Suppressor macrophage treated with lipopolysaccharide for 4 hours (primary cell): ENCODE measurements around the gene POC1A.
A peak's percentile ranks its signal among the peaks of the same experiment; 100 is the strongest.

Experiments
- DNase-seq: peaks from one replicate; pipeline ENCODE4 v3.0.0-alpha.2; 2020

POC1A gene

DNA sequence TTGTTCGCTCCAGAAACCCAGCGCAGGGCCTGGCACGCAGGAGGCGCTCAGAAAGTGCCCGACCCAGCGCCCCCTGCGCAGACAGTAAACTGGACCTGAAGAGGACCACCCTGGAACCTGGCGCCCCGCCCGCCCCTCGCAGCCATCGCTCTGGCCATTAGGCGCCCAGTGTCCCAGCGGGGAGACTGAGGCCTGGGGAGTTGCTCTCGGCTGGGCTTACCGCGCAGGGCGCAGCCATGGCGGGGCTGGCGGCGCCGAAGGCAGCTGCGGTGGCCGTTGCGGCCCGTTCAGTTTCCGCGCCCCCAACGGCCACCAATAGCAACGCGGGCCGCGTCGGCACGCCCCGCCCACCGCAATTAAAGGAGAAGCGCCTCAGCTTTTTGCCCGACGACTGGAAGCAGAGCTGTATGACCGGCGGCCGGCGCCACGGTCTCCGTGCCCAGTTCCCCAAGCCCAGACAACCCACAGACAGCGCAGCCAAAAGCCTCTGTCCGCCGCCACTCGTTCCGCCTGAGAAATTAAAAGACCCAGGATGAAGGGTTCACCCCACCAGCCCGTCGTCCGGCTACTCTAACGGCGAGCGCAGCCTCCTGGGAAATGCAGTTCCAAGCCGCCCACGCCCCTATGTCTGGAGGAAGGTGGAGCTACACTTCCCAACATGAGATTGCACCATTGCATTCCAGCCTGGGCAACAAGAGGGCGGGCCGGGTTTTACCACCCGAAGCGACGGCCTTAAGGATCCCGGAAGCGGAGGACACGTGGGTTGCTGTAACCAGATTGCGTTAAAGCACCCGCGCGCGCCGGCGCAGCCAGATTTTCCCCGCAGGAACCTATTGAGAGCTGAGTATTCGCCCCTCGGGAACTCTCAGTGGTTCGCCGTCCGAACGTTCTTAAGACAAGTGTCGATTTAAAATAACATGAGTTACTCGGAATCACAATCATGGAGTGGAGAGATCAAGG, at the start of gene POC1A:
TSS of gene POC1A (minus strand) at position 289 of the 960 bp plus-strand sequence. CDS start at position 238, 51 bp downstream.
- DNase-seq, result peak; percentile 99

DNA sequence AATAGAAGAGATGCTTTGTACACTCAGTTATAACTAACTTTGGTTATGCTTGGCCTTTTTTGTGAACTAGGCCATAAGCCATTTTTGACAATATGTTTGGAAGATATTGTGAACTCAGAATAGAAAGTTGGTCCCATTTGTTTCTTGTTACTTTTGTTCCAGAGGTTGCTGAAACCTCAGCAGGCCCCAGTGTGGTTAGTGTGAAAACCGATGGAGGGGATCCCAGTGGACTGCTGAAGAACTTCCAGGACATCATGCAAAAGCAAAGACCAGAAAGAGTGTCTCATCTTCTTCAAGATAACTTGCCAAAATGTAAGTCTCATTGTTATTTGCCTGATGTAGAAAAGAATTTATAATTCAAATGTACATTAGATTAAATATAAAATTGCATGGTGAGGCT, 49.5 kb upstream of the POC1A start:
- no peak for DNase-seq

DNA sequence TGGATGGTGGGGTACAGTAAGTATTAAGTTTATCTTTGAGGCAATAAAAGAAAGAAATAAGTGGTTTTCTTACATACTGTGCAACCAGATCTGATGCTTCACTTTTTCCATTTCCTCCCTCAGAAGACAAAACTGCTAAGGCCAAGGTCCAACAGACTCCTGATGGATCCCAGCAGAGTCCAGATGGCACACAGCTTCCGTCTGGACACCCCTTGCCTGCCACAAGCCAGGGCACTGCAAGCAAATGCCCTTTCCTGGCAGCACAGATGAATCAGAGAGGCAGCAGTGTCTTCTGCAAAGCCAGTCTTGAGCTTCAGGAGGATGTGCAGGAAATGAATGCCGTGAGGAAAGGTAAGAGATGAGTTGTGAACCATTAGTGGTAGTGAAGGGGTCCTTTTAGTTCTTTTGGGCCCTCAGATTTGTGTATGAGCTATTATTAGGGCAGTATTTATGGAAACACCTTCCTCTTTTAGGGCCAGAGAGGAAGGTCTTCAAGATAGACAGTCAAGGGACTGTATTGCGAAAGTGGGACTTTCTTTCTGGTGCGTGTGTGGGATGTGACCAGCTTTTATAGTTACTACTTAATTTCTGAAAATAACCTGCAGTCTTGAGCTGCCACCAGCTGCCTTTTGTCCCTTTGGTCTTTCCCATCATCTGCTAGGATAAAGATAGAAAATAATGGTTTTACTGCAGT, 48.3 kb upstream of the POC1A start:
- peak; percentile 82 for DNase-seq

DNA sequence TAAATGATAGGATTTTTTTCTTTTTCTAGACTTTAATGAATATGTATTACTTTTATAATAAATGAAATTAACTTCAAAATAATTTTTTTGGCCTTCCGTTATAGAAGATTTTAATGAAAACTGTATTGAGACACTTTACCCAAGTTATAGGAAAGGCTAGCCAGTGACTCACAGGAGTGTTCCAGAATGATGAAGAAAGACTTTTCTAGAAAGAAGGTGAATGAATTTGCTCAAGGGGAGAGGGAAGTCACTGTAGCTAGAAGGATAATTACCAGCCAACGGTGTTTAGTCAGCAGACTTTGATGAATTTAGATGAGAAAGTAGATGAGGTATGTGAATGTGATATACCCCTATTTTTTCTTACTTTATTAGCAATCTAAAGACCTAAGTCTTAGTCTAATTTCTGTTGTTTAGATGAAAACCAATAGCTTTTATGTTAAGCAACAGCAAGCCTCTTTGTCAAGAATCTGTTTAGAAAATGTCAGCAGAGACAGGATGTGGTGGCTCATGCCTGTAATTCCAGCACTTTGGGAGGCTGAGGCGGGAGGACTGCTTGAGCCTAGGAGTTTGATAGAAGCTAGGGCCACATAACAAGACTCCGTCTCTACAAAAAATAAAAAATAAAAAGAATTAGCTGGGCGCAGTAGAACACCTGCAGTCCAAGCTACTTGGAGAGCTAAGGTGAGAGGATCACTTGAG, 46.9 kb upstream of the POC1A start:
- DNase-seq, result peak; percentile 56

DNA sequence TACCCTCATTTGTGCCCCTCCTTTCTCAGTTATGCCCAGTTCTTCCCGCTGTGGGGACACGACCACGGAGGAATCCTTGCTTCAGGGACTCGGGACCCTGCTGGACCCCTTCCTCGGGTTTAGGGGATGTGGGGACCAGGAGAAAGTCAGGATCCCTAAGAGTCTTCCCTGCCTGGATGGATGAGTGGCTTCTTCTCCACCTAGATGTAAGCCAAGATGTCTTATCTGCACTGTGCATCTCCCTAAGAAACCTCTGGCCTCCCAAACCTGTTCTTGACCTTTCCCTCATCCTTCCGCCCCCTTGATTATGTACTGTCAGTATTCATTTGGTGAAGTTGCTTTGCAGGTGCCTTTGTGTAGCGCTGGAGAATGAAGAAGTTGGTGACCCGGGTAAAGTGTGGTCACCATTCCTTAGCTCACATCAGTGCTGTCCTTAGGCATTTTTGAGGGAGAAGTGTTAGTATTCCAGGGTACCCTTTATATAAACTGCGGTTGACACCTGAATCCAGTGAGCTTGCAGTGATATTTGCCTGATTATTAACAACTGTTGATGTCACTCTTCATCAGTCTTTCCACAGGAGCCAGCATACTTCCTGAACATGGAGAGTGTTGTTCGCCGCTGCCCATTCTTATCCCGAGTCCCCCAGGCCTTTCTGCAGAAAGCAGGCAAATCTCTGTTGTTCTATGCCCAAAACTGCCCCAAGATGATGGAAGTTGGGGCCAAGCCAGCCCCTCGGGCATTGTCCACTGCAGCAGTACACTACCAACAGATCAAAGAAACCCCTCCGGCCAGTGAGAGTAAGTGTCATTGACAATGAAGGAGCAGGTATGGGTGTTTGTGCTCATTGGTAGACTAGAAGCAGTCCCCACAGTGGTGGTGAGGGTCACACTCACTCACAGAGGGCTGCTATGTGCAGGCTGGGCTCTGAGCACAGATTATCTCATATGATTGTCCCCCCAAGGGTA, 44.7 kb upstream of the POC1A start:
- DNase-seq, result no peak

DNA sequence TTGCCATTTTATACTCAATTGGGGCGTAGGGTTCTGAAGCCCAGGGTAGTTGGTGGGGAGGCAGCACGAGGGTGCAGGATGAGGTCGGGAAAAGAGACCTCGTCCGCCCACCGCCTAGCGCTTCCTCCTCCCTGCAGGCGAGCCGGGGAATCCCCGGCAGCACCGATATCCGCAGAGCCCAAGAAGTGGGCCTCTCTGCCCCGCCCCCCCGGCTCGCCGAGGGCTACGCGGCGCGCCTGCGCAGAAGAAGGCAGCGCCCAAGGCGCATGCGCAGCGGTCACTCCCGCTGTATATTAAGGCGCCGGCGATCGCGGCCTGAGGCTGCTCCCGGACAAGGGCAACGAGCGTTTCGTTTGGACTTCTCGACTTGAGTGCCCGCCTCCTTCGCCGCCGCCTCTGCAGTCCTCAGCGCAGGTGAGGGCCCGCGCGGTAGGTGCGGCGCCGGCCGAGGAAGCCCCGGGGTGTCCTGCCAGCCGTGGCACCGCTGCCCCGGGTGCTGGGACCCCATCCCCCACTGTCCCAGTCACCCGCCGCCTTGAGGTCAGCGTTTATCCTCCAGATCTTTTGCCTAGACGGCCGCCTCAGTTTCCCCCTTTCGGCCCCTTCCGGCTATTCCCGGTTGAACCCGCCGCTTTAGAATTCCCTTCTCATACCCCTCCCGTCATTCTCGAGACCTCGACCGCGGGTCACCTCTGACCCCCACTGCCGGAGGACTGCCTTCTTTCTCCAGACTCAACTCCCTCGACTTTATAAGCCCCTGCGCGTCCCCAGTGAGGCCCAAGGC, 43.8 kb upstream of the POC1A start, which contains the start of gene ALAS1:
TSS of gene ALAS1 (plus strand) at position 319 of the 784 bp plus-strand sequence. CDS start 1,082 bp downstream, outside the sequence.
- DNase-seq, result peak; percentile 98

DNA sequence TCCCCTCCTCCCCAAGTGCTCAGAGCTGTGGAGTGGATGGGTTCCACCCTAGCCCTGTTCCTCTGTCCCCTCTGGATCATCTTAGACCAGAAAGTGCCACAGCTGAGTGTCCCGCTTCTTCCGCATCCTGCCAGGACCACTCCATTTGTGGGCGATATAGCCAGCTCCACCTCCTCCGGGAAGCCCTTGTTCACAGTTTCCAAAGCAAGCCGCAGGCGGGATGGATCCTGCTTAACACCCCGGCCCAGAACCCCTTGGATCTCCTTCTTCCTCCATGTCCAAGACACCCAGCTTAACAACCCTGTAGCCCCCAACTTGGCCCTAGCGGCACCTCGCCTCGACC, 43.2 kb upstream of the POC1A start:
- no peak for DNase-seq

DNA sequence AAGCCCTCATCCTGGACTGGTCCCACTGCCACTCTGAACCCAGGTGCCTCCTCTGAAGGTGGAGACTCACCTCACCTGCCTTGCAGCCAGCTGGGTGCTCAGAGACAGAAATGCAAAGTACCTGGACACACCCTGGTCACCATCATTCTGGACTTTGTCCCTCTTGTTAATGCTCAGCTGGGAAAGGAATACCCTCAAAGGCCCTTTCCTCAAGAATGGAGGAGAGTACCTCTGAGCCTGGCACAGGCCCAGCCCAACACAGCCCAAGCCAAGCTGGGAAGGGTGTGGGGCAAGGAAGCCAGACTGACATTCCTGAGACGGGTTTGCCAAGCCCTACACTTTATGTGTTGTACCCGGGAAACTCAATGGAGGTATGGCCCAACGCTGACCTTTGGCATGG, 42.8 kb upstream of the POC1A start:
- DNase-seq, result no peak

DNA sequence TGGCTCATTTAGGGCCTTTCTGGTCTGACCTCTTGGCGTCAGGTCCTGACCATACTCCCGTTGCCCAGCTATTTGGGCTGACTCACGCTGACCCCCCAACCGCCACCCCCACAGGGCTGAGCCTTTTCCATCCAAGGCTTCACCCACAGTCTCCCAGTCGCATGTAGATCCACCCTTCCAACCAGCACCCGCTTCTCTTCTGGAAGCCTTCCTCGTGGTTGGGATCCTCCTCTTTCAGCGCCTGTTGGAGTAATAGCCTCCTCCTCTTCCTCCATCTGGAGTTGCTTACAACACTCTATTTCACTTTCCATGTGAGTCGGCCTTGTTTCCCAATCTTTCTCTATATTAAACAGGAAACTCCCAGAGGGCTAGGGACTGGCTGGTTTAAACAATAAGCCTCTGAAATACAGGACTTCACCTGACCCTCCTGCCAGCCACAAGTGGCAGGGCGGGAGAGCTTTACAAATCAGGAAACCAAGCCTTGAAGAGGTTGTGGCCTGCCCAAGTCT, 41.7 kb upstream of the POC1A start:
- peak; percentile 96 for DNase-seq

DNA sequence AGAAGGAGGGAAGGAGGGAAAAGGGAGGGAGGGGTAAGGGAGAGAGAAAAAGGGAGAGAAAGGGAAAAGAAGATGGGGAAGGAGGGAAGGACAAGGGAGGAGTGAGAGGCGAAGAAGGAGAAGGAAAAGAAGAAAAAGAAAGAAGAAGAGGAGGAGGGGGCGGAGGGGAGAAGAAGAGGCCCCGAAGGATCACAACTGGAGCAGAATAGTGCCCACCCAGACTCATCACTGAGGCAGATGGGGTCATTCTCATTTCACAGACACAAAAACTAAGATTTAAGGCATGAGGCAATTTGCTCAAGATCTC, 41.0 kb upstream of the POC1A start:
- DNase-seq, result no peak

DNA sequence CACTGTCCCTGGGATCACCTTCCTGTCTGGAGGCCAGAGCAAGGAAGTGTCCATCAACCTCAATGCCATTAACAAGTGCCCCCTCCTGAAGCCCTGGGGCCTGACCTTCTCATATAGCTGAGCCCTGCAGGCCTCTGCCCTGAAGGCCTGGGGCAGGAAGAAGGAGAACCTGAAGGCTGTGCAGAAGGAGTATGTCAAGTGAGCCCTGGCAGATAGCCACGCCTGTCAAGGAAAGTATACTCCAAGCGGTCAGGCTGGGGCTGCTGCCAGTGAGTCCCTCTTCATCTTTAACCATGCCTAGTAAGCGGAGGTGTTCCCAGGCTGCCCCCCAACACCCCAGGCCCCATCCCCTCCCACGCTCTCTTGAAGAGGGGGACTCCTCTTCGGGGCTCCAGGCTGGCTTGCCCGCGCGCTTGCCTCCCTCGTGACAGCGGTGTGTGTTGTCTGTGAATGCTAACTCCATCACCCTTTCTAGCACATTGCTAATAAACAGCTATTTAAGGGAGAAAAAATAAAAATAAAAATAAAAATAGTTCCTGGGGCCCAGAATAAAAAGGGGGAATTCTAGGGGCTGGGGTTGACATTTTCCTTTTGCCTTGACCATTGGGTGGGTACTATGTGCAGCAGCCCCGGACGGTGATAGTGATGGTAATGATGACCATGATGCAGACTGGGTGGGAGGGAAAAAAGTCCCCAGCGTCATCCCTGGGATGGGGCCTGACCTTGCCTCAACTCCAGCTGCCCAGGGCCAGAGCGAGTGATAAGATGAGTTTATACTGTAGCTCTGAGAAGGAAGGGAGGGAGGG, 40.5 kb upstream of the POC1A start:
- DNase-seq, result peak; percentile 54

DNA sequence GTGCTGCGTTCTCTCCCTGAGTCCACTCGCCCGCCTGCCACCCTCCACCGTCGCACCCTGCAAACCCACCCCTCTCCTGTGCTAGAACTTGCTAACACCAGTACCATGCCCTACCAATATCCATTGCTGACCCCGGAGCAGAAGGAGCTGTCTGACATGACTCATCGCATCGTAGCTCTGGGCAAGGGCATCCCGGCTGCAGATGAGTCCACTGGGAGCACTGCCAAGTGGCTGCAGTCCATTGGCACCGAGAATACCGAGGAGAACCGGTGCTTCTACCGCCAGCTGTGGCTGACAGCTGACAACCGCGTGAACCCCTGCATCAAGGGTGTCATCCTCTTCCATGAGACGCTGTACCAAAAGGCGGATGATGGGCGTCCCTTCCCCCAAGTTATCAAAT, 38.8 kb upstream of the POC1A start:
- DNase-seq, result no peak

DNA sequence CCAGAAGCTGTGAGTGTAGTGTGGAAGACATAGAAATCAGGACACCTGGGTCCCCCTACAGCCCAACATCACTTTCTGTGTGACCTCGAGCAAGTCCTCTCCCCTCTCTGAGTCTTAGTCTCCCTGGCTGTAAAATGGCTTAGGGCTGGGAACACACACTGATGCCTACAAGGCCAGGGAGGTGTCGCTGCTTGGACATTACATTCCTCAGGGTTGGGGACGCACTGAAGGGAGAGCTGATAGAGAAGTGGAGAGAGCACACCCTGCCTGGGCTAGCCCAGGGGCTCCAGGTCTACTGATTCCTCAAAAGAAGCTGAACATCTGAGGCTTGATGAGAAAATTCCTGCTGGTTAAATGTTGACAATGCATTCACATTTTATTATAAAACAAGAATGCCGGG, 37.4 kb upstream of the POC1A start:
- no peak for DNase-seq

DNA sequence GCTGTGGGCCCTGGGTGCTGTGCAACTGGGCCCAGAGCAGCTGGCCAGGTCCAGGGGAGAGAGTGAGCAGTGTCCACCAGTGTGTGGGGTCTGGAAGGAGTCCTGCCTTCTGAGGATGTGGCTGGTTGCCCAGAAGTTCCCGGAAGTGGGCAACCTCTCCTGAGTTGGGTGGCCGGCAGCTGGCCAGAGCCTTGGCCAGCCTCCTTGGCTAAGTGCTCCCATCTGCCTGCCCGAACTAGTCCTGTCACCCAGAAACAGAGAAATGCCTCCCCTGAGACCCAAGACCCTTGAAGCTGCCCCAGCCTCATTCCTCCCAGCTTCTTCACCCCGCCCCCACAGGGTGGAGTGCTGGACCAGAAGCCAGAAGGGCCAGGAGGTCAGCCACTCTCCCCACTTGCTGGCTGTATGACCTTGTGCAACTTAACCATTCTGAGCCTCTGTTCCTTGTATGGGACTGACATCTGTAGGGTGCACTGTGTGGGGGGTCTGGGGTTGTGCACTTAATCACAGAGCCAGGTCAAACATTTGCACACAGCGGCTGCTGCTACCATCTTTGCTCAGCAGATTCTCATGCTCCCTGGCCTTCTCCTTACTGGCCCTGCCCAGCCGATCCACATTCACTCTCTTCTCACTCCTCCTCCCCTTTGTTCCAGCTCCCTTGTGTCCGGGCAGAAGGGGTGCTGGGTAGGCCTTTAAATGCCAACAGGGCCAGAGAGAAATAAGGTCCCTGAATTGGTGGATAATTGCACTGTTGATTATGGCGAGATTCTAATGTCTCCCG, 36.3 kb upstream of the POC1A start:
- no peak for DNase-seq

DNA sequence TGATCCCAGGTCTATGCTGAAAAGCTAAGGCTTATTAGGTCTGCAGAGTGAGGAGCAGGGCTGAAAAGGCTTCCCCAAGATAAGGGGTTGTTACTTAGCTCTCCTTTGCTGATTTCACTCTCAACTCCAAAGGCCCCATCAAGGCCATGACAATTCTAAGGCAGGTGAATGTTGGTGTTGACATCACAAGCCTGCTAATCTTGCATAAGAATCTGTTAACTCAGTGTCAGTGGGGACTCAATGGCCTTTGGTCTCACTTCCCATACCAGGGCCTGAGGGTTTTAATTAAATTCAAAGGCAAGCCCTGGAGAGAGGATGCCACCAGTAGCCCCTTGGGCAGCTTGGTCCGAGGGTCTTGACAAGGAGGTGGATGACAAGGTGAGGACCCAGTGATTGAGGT, 34.3 kb upstream of the POC1A start:
- DNase-seq, result peak; percentile 52

DNA sequence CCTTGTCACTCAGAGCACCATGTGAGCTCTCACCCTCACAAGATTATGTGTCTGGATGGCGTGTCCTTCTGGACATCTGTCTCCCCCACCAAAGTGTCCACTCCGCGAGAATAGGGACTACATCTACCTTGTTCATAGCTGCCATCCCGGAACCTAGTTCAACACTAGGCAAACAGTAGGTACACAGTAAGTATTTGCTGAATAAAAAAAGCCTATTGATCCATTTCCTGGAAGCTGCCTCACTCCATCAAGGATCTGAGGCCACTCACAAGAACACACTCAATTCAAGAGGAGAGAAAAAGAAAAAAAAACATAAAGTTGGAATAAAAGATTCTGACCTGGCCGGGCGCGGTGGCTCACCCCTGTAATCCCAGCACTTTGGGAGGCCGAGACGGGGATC, 32.5 kb upstream of the POC1A start:
- no peak for DNase-seq

DNA sequence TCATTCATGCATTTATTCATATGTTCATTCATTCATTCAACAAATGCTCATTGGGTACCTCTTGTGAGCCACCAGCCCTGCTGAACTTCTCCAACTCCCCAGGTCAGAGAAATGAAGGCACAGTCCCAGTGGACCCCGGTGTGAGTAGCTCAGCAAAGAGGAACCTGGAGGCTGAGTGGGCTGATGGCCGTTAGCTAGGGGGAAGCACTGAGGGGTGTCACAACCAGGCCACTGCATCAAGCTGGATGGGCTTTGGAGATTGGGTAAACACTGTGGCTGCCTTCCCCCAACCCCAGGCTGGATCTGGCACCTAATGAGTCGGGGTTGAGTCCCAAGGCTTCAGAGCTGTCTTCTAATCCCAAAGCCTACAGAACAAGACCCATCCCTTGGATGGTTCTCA, 31.6 kb upstream of the POC1A start:
- DNase-seq, result peak; percentile 75

DNA sequence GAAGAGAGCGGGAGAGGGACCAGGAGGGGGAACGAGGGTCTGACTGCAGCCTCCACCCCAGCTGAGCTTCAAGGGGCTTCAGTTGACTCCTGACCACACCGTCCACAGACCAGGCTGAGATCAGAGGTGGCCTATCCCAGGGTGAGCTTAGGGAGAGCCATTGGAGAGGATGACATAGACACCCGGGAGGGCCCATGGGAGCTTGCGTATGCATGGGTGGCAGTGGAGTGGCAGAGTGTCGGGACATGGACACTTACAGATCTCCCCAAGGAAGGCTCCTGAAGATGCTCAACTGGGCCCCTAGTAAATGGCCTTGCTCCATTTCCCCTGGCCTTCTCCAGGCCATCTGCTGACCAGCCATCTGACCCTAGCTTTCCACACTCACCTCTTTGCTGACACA, 31.1 kb upstream of the POC1A start:
- DNase-seq, result no peak

DNA sequence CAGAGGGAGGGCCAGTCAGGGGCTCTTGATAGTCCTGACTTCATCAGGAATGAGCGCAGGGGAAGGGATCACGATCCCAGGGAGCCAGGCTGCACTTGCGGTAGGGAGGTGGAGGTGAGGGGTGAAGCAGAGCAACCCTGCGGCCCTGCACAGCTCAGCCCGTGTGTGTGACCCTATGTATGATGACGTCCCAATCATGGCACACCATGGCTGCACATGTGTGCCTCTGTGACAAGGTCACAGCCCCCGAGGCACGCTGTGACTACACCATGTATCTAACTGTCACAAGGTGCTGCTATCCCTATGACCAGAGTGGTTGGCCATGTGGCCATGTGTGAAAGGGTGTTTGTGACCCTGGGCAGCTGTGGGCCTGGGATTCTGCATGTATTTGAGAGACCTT, 30.5 kb upstream of the POC1A start:
- DNase-seq, result no peak
